ENCODE data around the gene CTNND2. TPM values are rescaled to one million over a fixed set of nuclear protein-coding genes. Genes with fewer than 3 reads are reported as not detected.

The CTNND2 gene
- total and polyA plus RNA-seq, 10 donors: 0.93 to 51.0 (median 21.5) TPM

GRCh38 chr5:11514705-11515432 is 389.4 kb downstream of the CTNND2 start:
- no peak for DNase-seq
- H3K9me3 ChIP-seq: no peaks in the 10 kb centered on the region
- H3K4me1 ChIP-seq: no peaks in the 10 kb centered on the region
- no peak for TF ChIP-seq POLR2AphosphoS5 (IDR thresholded peaks at IDR 0.05)
- TF ChIP-seq POLR2A (IDR thresholded peaks at IDR 0.05): no peak
- TF ChIP-seq CTCF (IDR thresholded peaks at IDR 0.05 in 8 of 11, conservative IDR thresholded peaks at IDR 0.05 in 3 of 11): no peak
- H3K27ac ChIP-seq: no peak overlapping the region
- H3K4me3 ChIP-seq: no peak overlapping the region
- H3K27me3 ChIP-seq (replicated peaks in 1 of 7): no peaks in the 10 kb centered on the region
- intact Hi-C loops (cut with DNase I; ENCODE audit: low total_unique reads): no loop called here
- WGBS, 5 donors: 75 to 82% (median 80%) methylated on average over 11 of the region's 11 CpGs
- no peaks in the 10 kb centered on the region for H3K36me3 ChIP-seq

GRCh38 chr5:11511878-11512277 is 392.4 kb downstream of the CTNND2 start:
- Histone ChIP-seq H3K4me3 (no peak overlapping the region), H3K27me3 (replicated peaks in 1 of 7) (no peaks in the 10 kb centered on the region), H3K27ac (no peak overlapping the region), H3K9me3 (no peaks in the 10 kb centered on the region), H3K4me1 (no peaks in the 10 kb centered on the region), H3K36me3 (no peaks in the 10 kb centered on the region)
- intact Hi-C loops (cut with DNase I; ENCODE audit: low total_unique reads): no loop called here
- no peak for DNase-seq
- WGBS, 5 donors: 79 to 88% (median 82%) methylated on average over 2 of the region's 2 CpGs
- TF ChIP-seq CTCF (IDR thresholded peaks at IDR 0.05 in 8 of 11, conservative IDR thresholded peaks at IDR 0.05 in 3 of 11) (no peak), POLR2AphosphoS5 (IDR thresholded peaks at IDR 0.05) (no peak), POLR2A (IDR thresholded peaks at IDR 0.05) (no peak)

GRCh38 chr5:11510889-11511288 is 393.4 kb downstream of the CTNND2 start:
- 92 to 100% (median 97%) methylated on average over 1 of the region's 1 CpG for WGBS, 5 donors
- TF ChIP-seq POLR2A (IDR thresholded peaks at IDR 0.05): no peak
- TF ChIP-seq CTCF (IDR thresholded peaks at IDR 0.05 in 8 of 11, conservative IDR thresholded peaks at IDR 0.05 in 3 of 11): no peak
- TF ChIP-seq POLR2AphosphoS5 (IDR thresholded peaks at IDR 0.05): no peak

GRCh38 chr5:11509793-11510192 is 394.5 kb downstream of the CTNND2 start:
- no peaks in the 10 kb centered on the region for H3K4me1 ChIP-seq
- no peak for DNase-seq
- no peak overlapping the region for H3K4me3 ChIP-seq
- no peak for TF ChIP-seq CTCF (IDR thresholded peaks at IDR 0.05 in 8 of 11, conservative IDR thresholded peaks at IDR 0.05 in 3 of 11)
- intact Hi-C loops (cut with DNase I; ENCODE audit: low total_unique reads): no loop called here
- H3K9me3 ChIP-seq: no peaks in the 10 kb centered on the region
- no peaks in the 10 kb centered on the region for H3K36me3 ChIP-seq
- H3K27me3 ChIP-seq (replicated peaks in 1 of 7): no peaks in the 10 kb centered on the region
- no peak overlapping the region for H3K27ac ChIP-seq
- WGBS, 5 donors: 84 to 95% (median 91%) methylated on average over 7 of the region's 7 CpGs

More at GRCh38 chr5:11510889-11511288, 393.4 kb downstream of the CTNND2 start:
- Histone ChIP-seq H3K9me3 (no peaks in the 10 kb centered on the region), H3K36me3 (no peaks in the 10 kb centered on the region), H3K4me3 (no peak overlapping the region), H3K27ac (no peak overlapping the region), H3K27me3 (replicated peaks in 1 of 7) (no peaks in the 10 kb centered on the region), H3K4me1 (no peaks in the 10 kb centered on the region)
- DNase-seq: no peak
- intact Hi-C loops (cut with DNase I; ENCODE audit: low total_unique reads): no loop called here
